GM18519 (cell line): ENCODE measurements around the gene ADAMTS14.

Experiments
- ATAC-seq: cut with Tn5 transposase; IDR thresholded peaks from one replicate; pipeline ENCODE4 v1.9.1; 2021; ENCODE audit warnings: mild to moderate bottlenecking, moderate library complexity; ENCODE audit not compliant: unreplicated experiment, low FRiP score

ADAMTS14 gene

GRCh38 chr10:70748801-70749573 lies 76.7 kb downstream of the ADAMTS14 start:
- no peak for ATAC-seq

GRCh38 chr10:70749756-70750155 lies 77.5 kb downstream of the ADAMTS14 start:
- no peak for ATAC-seq

GRCh38 chr10:70750156-70750703 lies 77.9 kb downstream of the ADAMTS14 start:
- ATAC-seq: no peak

- no peak for ATAC-seq
Observed at GRCh38 chr10:70751356-70751755, 79.0 kb downstream of the ADAMTS14 start.

- no peak for ATAC-seq
Observed at GRCh38 chr10:70751991-70752390, 79.7 kb downstream of the ADAMTS14 start.

- no peak for ATAC-seq
Observed at GRCh38 chr10:70752571-70752970, 80.3 kb downstream of the ADAMTS14 start.

GRCh38 chr10:70753026-70753663 lies 80.8 kb downstream of the ADAMTS14 start:
- ATAC-seq: no peak

GRCh38 chr10:70753841-70754621 lies 81.7 kb downstream of the ADAMTS14 start:
- no peak for ATAC-seq

- no peak for ATAC-seq
Observed at GRCh38 chr10:70756700-70757360, 84.5 kb downstream of the ADAMTS14 start.

GRCh38 chr10:70757856-70758255 lies 85.5 kb downstream of the ADAMTS14 start:
- no peak for ATAC-seq

GRCh38 chr10:70758757-70759514 lies 86.6 kb downstream of the ADAMTS14 start:
- no peak for ATAC-seq

GRCh38 chr10:70759781-70760180 lies 87.5 kb downstream of the ADAMTS14 start:
- ATAC-seq: no peak

- ATAC-seq: no peak
Observed at GRCh38 chr10:70760271-70760787, 88.0 kb downstream of the ADAMTS14 start.

GRCh38 chr10:70761031-70761601 lies 88.8 kb downstream of the ADAMTS14 start:
- ATAC-seq: no peak

- ATAC-seq: no peak
Observed at GRCh38 chr10:70761727-70762350, 89.5 kb downstream of the ADAMTS14 start.

- no peak for ATAC-seq
Observed at GRCh38 chr10:70762441-70763175, 90.3 kb downstream of the ADAMTS14 start.

- no peak for ATAC-seq
Observed at GRCh38 chr10:70763567-70763966, 91.3 kb downstream of the ADAMTS14 start.
